Neural progenitor cell (in vitro differentiated cells): ENCODE measurements around the gene HDC.

Experiments
- CTCF ChIP-seq: fragments of 200-600 bp; sonication (generic); IDR thresholded peaks from 2 replicates; pipeline ENCODE4 v1.5.1; 2017; ENCODE audit warnings: antibody characterized with exemption, mild to moderate bottlenecking
- EZH2 ChIP-seq: fragments of 200-600 bp; sonication (generic); IDR thresholded peaks from 2 replicates; pipeline ENCODE4 v1.6.1; 2017; ENCODE audit warnings: antibody characterized with exemption, mild to moderate bottlenecking, moderate library complexity
- EZH2phosphoT487 ChIP-seq: fragments of 200-600 bp; sonication (generic); IDR thresholded peaks from 2 replicates; pipeline ENCODE4 v1.6.1; 2017; ENCODE audit warnings: antibody characterized with exemption

GRCh38 chr15:50241684-50242450 lies 23.7 kb downstream of the HDC start:
- TF ChIP-seq CTCF = no peak
- TF ChIP-seq EZH2phosphoT487 = no peak
- TF ChIP-seq EZH2 = no peak
